IgD-negative memory B cell (primary cell): ENCODE results near the gene ESRRA. TPM values are rescaled to one million over a fixed set of nuclear protein-coding genes. Genes with fewer than 3 reads are reported as not detected.

Experiments used
- H3K27ac Mint-ChIP-seq, 3 donors: one replicate each; pipeline ENCODE4 v1.8.0; 2020 to 2022; ENCODE audit warnings: mild to moderate bottlenecking in 3 of 3, mixed read lengths in 3 of 3, moderate library complexity in 1 of 3
- H3K27me3 Mint-ChIP-seq: one replicate; pipeline ENCODE4 v1.8.0; 2021; ENCODE audit warnings: mixed read lengths
- H3K36me3 Mint-ChIP-seq: one replicate; pipeline ENCODE4 v1.8.0; 2020; ENCODE audit warnings: mild to moderate bottlenecking, mixed read lengths
- H3K4me1 Mint-ChIP-seq, 3 donors: one replicate each; pipeline ENCODE4 v1.8.0; 2020 to 2022; ENCODE audit warnings: mixed read lengths in 3 of 3, mild to moderate bottlenecking in 1 of 3
- H3K4me3 Mint-ChIP-seq, 4 donors: one replicate each; pipeline ENCODE4 v1.8.0; 2020 to 2022; ENCODE audit warnings: mild to moderate bottlenecking in 4 of 4, mixed read lengths in 4 of 4, moderate library complexity in 3 of 4
- H3K9me3 Mint-ChIP-seq, 3 donors: one replicate each; pipeline ENCODE4 v1.8.0; 2020 to 2021; ENCODE audit warnings: mixed read lengths in 3 of 3, mild to moderate bottlenecking in 1 of 3
- polyA plus RNA-seq: library from polyadenylated mRNA; unstranded; fragments of 300-500 nt; fragmentation: Illumina TruSeq; gene quantifications from one replicate; pipeline ENCODE4 v1.2.3, GENCODE V29; 2021

ESRRA gene
- polyA plus RNA-seq, 1 donor from 2014 or later, result 11.2 TPM

GRCh38 chr11:64295760-64296159 is 9.6 kb upstream of the ESRRA start:
- no peak overlapping the region for H3K27ac Mint-ChIP-seq
- peak overlapping the region in 1 of 4 donors; percentile 15 for H3K4me3 Mint-ChIP-seq
- peaks cover 8 to 13% (median 12%) of the 10 kb centered on the region in 3 donors for H3K4me1 Mint-ChIP-seq
- peaks cover 63% of the 10 kb centered on the region for H3K27me3 Mint-ChIP-seq
- H3K36me3 Mint-ChIP-seq, result no peaks in the 10 kb centered on the region
- H3K9me3 Mint-ChIP-seq, result peaks cover 0 to 1% (median 0%) of the 10 kb centered on the region in 3 donors

GRCh38 chr11:64296236-64296635 is 9.1 kb upstream of the ESRRA start:
- peaks cover 64% of the 10 kb centered on the region for H3K27me3 Mint-ChIP-seq
- no peaks in the 10 kb centered on the region for H3K9me3 Mint-ChIP-seq
- peak overlapping the region in 2 of 4 donors; percentile 15 to 17 for H3K4me3 Mint-ChIP-seq
- peaks cover 11 to 16% (median 12%) of the 10 kb centered on the region in 3 donors for H3K4me1 Mint-ChIP-seq
- no peaks in the 10 kb centered on the region for H3K36me3 Mint-ChIP-seq
- H3K27ac Mint-ChIP-seq, result peak overlapping the region in 1 of 3 donors; percentile 61

GRCh38 chr11:64296830-64297698 is 8.3 kb upstream of the ESRRA start:
- no peaks in the 10 kb centered on the region for H3K36me3 Mint-ChIP-seq
- H3K4me1 Mint-ChIP-seq, result peaks cover 11 to 16% (median 12%) of the 10 kb centered on the region in 3 donors
- no peaks in the 10 kb centered on the region for H3K9me3 Mint-ChIP-seq
- peaks cover 64% of the 10 kb centered on the region for H3K27me3 Mint-ChIP-seq
- peak overlapping the region in 2 of 3 donors; percentile 7 to 61 for H3K27ac Mint-ChIP-seq
- H3K4me3 Mint-ChIP-seq, result peak overlapping the region in 3 of 4 donors; percentile 6 to 53 (median 29)

GRCh38 chr11:64297699-64298358 is 7.5 kb upstream of the ESRRA start:
- Mint-ChIP-seq H3K36me3 (no peaks in the 10 kb centered on the region), H3K4me1 (peaks cover 11 to 13% (median 12%) of the 10 kb centered on the region in 3 donors), H3K4me3 (peak overlapping the region in 3 of 4 donors; percentile 29 to 57 (median 53)), H3K27me3 (peaks cover 60% of the 10 kb centered on the region), H3K9me3 (no peaks in the 10 kb centered on the region), H3K27ac (peak overlapping the region in 1 of 3 donors; percentile 7)

GRCh38 chr11:64298966-64299846 is 6.1 kb upstream of the ESRRA start:
- peak overlapping the region in 2 of 3 donors; percentile 83 to 90 for H3K27ac Mint-ChIP-seq
- peaks cover 12 to 16% (median 14%) of the 10 kb centered on the region in 3 donors for H3K4me1 Mint-ChIP-seq
- no peaks in the 10 kb centered on the region for H3K36me3 Mint-ChIP-seq
- peaks cover 48% of the 10 kb centered on the region for H3K27me3 Mint-ChIP-seq
- H3K9me3 Mint-ChIP-seq, result no peaks in the 10 kb centered on the region
- H3K4me3 Mint-ChIP-seq, result peak overlapping the region in 3 of 4 donors; percentile 68 to 82 (median 81)

GRCh38 chr11:64299847-64300648 is 5.3 kb upstream of the ESRRA start, which contains the start of gene CATSPERZ:
Gene CATSPERZ, plus strand, starts transcription at chr11:64300358. Its CDS starts 53 bp downstream, at chr11:64300411.
- peaks cover 46% of the 10 kb centered on the region for H3K27me3 Mint-ChIP-seq
- no peaks in the 10 kb centered on the region for H3K36me3 Mint-ChIP-seq
- peak within 1 kb of the TSS; percentile 74 to 93 (median 91) for H3K4me3 Mint-ChIP-seq
- H3K9me3 Mint-ChIP-seq, result no peaks in the 10 kb centered on the region
- peaks cover 12 to 17% (median 15%) of the 10 kb centered on the region in 3 donors for H3K4me1 Mint-ChIP-seq
- peak within 1 kb of the TSS; percentile 84 to 93 (median 90) for H3K27ac Mint-ChIP-seq

GRCh38 chr11:64303109-64304031 is 2.0 kb upstream of the ESRRA start:
- Mint-ChIP-seq H3K4me1 (peaks cover 12 to 25% (median 19%) of the 10 kb centered on the region in 3 donors), H3K4me3 (peak overlapping the region in 3 of 4 donors; percentile 43 to 89 (median 87)), H3K36me3 (no peaks in the 10 kb centered on the region), H3K27me3 (peaks cover 20% of the 10 kb centered on the region), H3K9me3 (no peaks in the 10 kb centered on the region), H3K27ac (peak overlapping the region; percentile 90 to 99 (median 98))

- H3K4me3 Mint-ChIP-seq, result peak overlapping the region; percentile 87 to 98 (median 92)
- H3K36me3 Mint-ChIP-seq, result no peaks in the 10 kb centered on the region
- H3K9me3 Mint-ChIP-seq, result no peaks in the 10 kb centered on the region
- H3K27me3 Mint-ChIP-seq, result peaks cover 15% of the 10 kb centered on the region
- H3K27ac Mint-ChIP-seq, result peak overlapping the region; percentile 90 to 99 (median 98)
- peaks cover 12 to 24% (median 19%) of the 10 kb centered on the region in 3 donors for H3K4me1 Mint-ChIP-seq
Measured at GRCh38 chr11:64304032-64304315, 1.4 kb upstream of the ESRRA start.

- Mint-ChIP-seq H3K4me1 (peaks cover 12 to 24% (median 19%) of the 10 kb centered on the region in 3 donors), H3K27ac (peak overlapping the region; percentile 90 to 99 (median 98)), H3K9me3 (no peaks in the 10 kb centered on the region), H3K27me3 (peaks cover 14% of the 10 kb centered on the region), H3K36me3 (no peaks in the 10 kb centered on the region), H3K4me3 (peak overlapping the region; percentile 87 to 98 (median 92))
Measured at GRCh38 chr11:64304316-64305072, 830 bp upstream of the ESRRA start.

GRCh38 chr11:64305691-64306562 is 603 bp downstream of the ESRRA start:
- peaks cover 3 to 15% (median 15%) of the 10 kb centered on the region in 3 donors for H3K4me1 Mint-ChIP-seq
- H3K36me3 Mint-ChIP-seq, result no peaks in the 10 kb centered on the region
- H3K4me3 Mint-ChIP-seq, result peak overlapping the region; percentile 87 to 99 (median 97)
- no peaks in the 10 kb centered on the region for H3K9me3 Mint-ChIP-seq
- peak overlapping the region; percentile 75 to 93 (median 93) for H3K27ac Mint-ChIP-seq
- H3K27me3 Mint-ChIP-seq, result peaks cover 2% of the 10 kb centered on the region

GRCh38 chr11:64306563-64306875 is 1.2 kb downstream of the ESRRA start:
- no peaks in the 10 kb centered on the region for H3K36me3 Mint-ChIP-seq
- no peaks in the 10 kb centered on the region for H3K27me3 Mint-ChIP-seq
- peak overlapping the region; percentile 75 to 93 (median 93) for H3K27ac Mint-ChIP-seq
- H3K9me3 Mint-ChIP-seq, result no peaks in the 10 kb centered on the region
- H3K4me3 Mint-ChIP-seq, result peak overlapping the region; percentile 87 to 99 (median 97)
- H3K4me1 Mint-ChIP-seq, result peaks cover 0 to 17% (median 13%) of the 10 kb centered on the region in 3 donors
